WTC11 (cell line): Measurements from ENCODE around the gene SMOC2.

Source experiments
- SP1 ChIP-seq: sonication (generic); formaldehyde crosslinking; conservative IDR thresholded peaks from 2 replicates; pipeline ENCODE4 v1.8.1; 2022; ENCODE audit warnings: missing genetic modification reagents
- TP53 ChIP-seq: sonication (generic); formaldehyde crosslinking; IDR thresholded peaks from 2 replicates; pipeline ENCODE4 v1.8.1; 2023; ENCODE audit warnings: mild to moderate bottlenecking, missing genetic modification reagents
- ZNF121 ChIP-seq: sonication (generic); formaldehyde crosslinking; IDR thresholded peaks from 2 replicates; pipeline ENCODE4 v1.8.0; 2023; ENCODE audit warnings: missing genetic modification reagents
- TF ChIP-seq, protein P1 (sequence below): sonication (generic); formaldehyde crosslinking; IDR thresholded peaks from 2 replicates; pipeline ENCODE4 v1.8.0; 2022; ENCODE audit warnings: mild to moderate bottlenecking, missing genetic modification reagents
- TF ChIP-seq, protein P2 (sequence below): sonication (generic); formaldehyde crosslinking; IDR thresholded peaks from 2 replicates; pipeline ENCODE4 v1.8.0; 2023; ENCODE audit warnings: missing genetic modification reagents

GRCh38 chr6:168698923-168699322, 257.9 kb downstream of the SMOC2 start:
- TF ChIP-seq TP53 (no peak), ZNF121 (CRISPR knock-in tag) (no peak), SP1 (CRISPR knock-in tag) (no peak)
- TF ChIP-seq, protein P1, sequence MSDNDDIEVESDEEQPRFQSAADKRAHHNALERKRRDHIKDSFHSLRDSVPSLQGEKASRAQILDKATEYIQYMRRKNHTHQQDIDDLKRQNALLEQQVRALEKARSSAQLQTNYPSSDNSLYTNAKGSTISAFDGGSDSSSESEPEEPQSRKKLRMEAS (CRISPR knock-in tag), result no peak
- TF ChIP-seq, protein P2, sequence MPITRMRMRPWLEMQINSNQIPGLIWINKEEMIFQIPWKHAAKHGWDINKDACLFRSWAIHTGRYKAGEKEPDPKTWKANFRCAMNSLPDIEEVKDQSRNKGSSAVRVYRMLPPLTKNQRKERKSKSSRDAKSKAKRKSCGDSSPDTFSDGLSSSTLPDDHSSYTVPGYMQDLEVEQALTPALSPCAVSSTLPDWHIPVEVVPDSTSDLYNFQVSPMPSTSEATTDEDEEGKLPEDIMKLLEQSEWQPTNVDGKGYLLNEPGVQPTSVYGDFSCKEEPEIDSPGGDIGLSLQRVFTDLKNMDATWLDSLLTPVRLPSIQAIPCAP (CRISPR knock-in tag), result no peak
